HG03469 (cell line): Measurements from ENCODE around the gene UBE2L5.

Experiments
- ATAC-seq: cut with Tn5 transposase; IDR thresholded peaks from one replicate; pipeline ENCODE4 v1.9.1; 2021; ENCODE audit warnings: mild to moderate bottlenecking, moderate library complexity, moderate number of reproducible peaks; ENCODE audit not compliant: unreplicated experiment

UBE2L5 gene

GRCh38 chr13:30466841-30467252 is 44.6 kb downstream of the UBE2L5 start:
- no peak for ATAC-seq

- no peak for ATAC-seq
Observed at GRCh38 chr13:30473675-30474074, 51.4 kb downstream of the UBE2L5 start.

GRCh38 chr13:30477346-30478195 is 55.3 kb downstream of the UBE2L5 start:
- ATAC-seq: peak; percentile 82
